HepG2 (cell line): ENCODE data around the gene SASH3. TPM values are rescaled to one million over a fixed set of nuclear protein-coding genes. Genes with fewer than 3 reads are reported as not detected.

Experiments used
- ATAC-seq: fragments of 200-7000 bp; cut with Tn5 transposase; 3 replicates; pipeline ENCODE4 v1.9.1; 2020; ENCODE audit warnings: mild to moderate bottlenecking, moderate library complexity
- Bru-seq: library from RNA; stranded (reverse); fragments of 400-500 nt; gene quantifications from one replicate; lab custom pipeline; 2021; lab: Mats Ljungman, UMichigan
- BruChase-seq, 2 experiments: library from RNA; stranded (reverse); fragments of 400-500 nt; gene quantifications; one replicate each; lab custom pipeline; 2021; lab: Mats Ljungman, UMichigan
- BruUV-seq: library from RNA; stranded (reverse); fragments of 400-500 nt; replicated peaks from 2 replicates; lab custom pipeline; 2021; lab: Mats Ljungman, UMichigan
- CTCF ChIA-PET: fragments of 300-600 bp; formaldehyde crosslinking; extraction: SDS; loops from one replicate; lab custom pipeline; 2021; ENCODE audit warnings: low total read pairs, inconsistent platforms, low intra/inter-chr PET ratio; lab: Yijun Ruan, JAX
- POLR2A ChIA-PET: fragments of 350-600 bp; sonication (Branson Sonifier 250); formaldehyde crosslinking; loops from one replicate; lab custom pipeline; 2020; ENCODE audit warnings: antibody characterized with exemption, inconsistent platforms; lab: Yijun Ruan, JAX
- DNase-seq: peaks from one replicate; pipeline ENCODE4 v3.0.0-alpha.2; 2015; ENCODE audit warnings: low spot score
- FAIRE-seq: peaks from 3 replicates; lab custom pipeline; 2011; peaks lifted over from hg19 to GRCh38; lab: Jason Lieb, UNC
- H2AFZ ChIP-seq: one replicate; pipeline ENCODE4 v1.6.1; 2011; ENCODE audit warnings: low read length, inconsistent platforms
- H3K27ac ChIP-seq: fragments of 300-600 bp; 3 replicates; pipeline ENCODE4 v1.8.0; 2011; ENCODE audit warnings: mixed run types, mild to moderate bottlenecking, mixed read lengths, low read length, inconsistent platforms; ENCODE audit not compliant: insufficient read depth; ENCODE audit errors: extremely low read length
- H3K27me3 ChIP-seq, 2 experiments: fragments of 200-600 bp in 1 of 2; 2 replicates in 1 of 2; 3 replicates in 1 of 2; pipeline versions ENCODE4 v1.6.0 to v1.8.0; 2011; ENCODE audit warnings: low read length in 2 of 2, mild to moderate bottlenecking in 2 of 2, moderate library complexity in 2 of 2, inconsistent platforms in 1 of 2; ENCODE audit not compliant: insufficient read depth in 2 of 2, control insufficient read depth in 1 of 2
- H3K36me3 ChIP-seq, 2 experiments: fragments of 200-600 bp in 1 of 2; replicated peaks in 1 of 2; 2 replicates in 1 of 2; 3 replicates in 1 of 2; pipeline versions ENCODE4 v1.5.1 to v1.8.0; 2011; ENCODE audit warnings: low read length in 2 of 2, inconsistent platforms in 1 of 2; ENCODE audit not compliant: insufficient read depth in 2 of 2, control insufficient read depth in 1 of 2
- H3K4me1 ChIP-seq: 2 replicates; pipeline ENCODE4 v1.5.1; 2012; ENCODE audit warnings: low read length, inconsistent platforms; ENCODE audit not compliant: insufficient read depth
- H3K4me2 ChIP-seq: 2 replicates; pipeline ENCODE4 v1.6.0; 2011; ENCODE audit warnings: low read depth, low read length, inconsistent platforms
- H3K4me3 ChIP-seq, 3 experiments: fragments of 200-600 bp in 1 of 3; sonication (generic), shearing (Covaris generic) in 1 of 3; replicated peaks in 1 of 3; 2 replicates each; pipeline ENCODE4 v1.5.1; 2011 to 2016; ENCODE audit warnings: low read length in 3 of 3, inconsistent platforms in 2 of 3, low read depth in 2 of 3, mild to moderate bottlenecking in 2 of 3, control low read depth in 1 of 3, mixed read lengths in 1 of 3; ENCODE audit not compliant: insufficient read depth in 1 of 3
- H3K79me2 ChIP-seq: one replicate; pipeline ENCODE4 v1.6.1; 2011; ENCODE audit warnings: low read length, inconsistent platforms; ENCODE audit not compliant: insufficient read depth
- H3K9ac ChIP-seq: 2 replicates; pipeline ENCODE4 v1.6.0; 2011; ENCODE audit warnings: mild to moderate bottlenecking, low read depth, low read length, inconsistent platforms; ENCODE audit not compliant: insufficient read depth
- H3K9me3 ChIP-seq: 2 replicates; pipeline ENCODE4 v1.5.1; 2012; ENCODE audit warnings: mild to moderate bottlenecking, low read length
- H4K20me1 ChIP-seq: 2 replicates; pipeline ENCODE4 v1.6.0; 2011; ENCODE audit warnings: inconsistent platforms, mild to moderate bottlenecking, low read length, moderate library complexity; ENCODE audit not compliant: insufficient read depth
- ADNP ChIP-seq: sonication (generic); formaldehyde crosslinking; IDR thresholded peaks from 2 replicates; pipeline ENCODE4 v1.4.0; 2020; ENCODE audit warnings: missing genetic modification reagents
- NONO ChIP-seq, 2 experiments: fragments of 450-650 bp in 1 of 2; sonication (generic) in 1 of 2; formaldehyde crosslinking in 1 of 2; IDR thresholded peaks in 1 of 2; conservative IDR thresholded peaks in 1 of 2; 2 replicates each; pipeline versions ENCODE4 v1.6.1 to v1.8.0; 2017 to 2022; ENCODE audit warnings: mild to moderate bottlenecking in 1 of 2, missing genetic modification reagents in 1 of 2, moderate library complexity in 1 of 2
- SMAD9 ChIP-seq: sonication (generic); formaldehyde crosslinking; IDR thresholded peaks from 2 replicates; pipeline ENCODE4 v1.5.1; 2020; ENCODE audit warnings: mild to moderate bottlenecking, missing genetic modification reagents
- SRF ChIP-seq: IDR thresholded peaks from 2 replicates; pipeline ENCODE4 v1.6.1; 2011; ENCODE audit warnings: mild to moderate bottlenecking, low read depth, low read length, moderate library complexity
- ZNF709 ChIP-seq: sonication (generic); formaldehyde crosslinking; IDR thresholded peaks from 2 replicates; pipeline ENCODE4 v1.5.0; 2020; ENCODE audit warnings: mild to moderate bottlenecking, missing genetic modification reagents
- WGBS: methylation state at CpG from one replicate; pipeline ENCODE4 v1.1.6; 2017; ENCODE audit warnings: low lambda C conversion rate; 5-methylcytosine and 5-hydroxymethylcytosine counted together
- in situ Hi-C: cut with HindIII; loops from 2 replicates; pipeline ENCODE4 v1.10.0; 2017; ENCODE audit warnings: low pct_unique_long_range_greater_than_20kb; ENCODE audit not compliant: extremely low pct_ligation_motif_present
- intact Hi-C: fragments of 100-400 bp; cut with micrococcal nuclease; formaldehyde crosslinking; loops from one replicate; pipeline ENCODE4 v1.10.0; 2022; ENCODE audit not compliant: unreplicated experiment
- long read RNA-seq, 2 experiments: library from RNA in 1 of 2; library from polyadenylated mRNA in 1 of 2; stranded (forward) in 1 of 2; unstranded in 1 of 2; transcript quantifications; one replicate each; pipeline ENCODE4 v2.0.0, GENCODE V29; 2019 to 2022
- polyA minus RNA-seq, 3 experiments: library from RNA; depleted of rRNA, polyadenylated mRNA; stranded (reverse); fragments of >200 nt; gene quantifications; 2 replicates each; pipeline ENCODE4 v1.2.3, GENCODE V29; 2011; ENCODE audit warnings: low replicate concordance in 1 of 3
- polyA plus RNA-seq, 8 experiments: library from polyadenylated mRNA; depleted of rRNA in 3 of 8; stranded (reverse) in 7 of 8; unstranded in 1 of 8; fragments of >200 nt; fragmentation: Illumina TruSeq in 4 of 8; extraction: Trizol in 4 of 8; gene quantifications; 2 replicates each; pipeline versions ENCODE4 v1.2.1 to v1.2.3, GENCODE V29; 2011 to 2016; ENCODE audit warnings: low read depth in 4 of 8, missing spikeins in 1 of 8, mixed read lengths in 1 of 8; ENCODE audit not compliant: insufficient read depth in 1 of 8
- total RNA-seq, 5 experiments: library from RNA; depleted of rRNA; stranded (reverse); fragments of >200 nt; fragmentation: Illumina TruSeq; extraction: Trizol; gene quantifications; 2 replicates each; pipeline ENCODE4 v1.2.3, GENCODE V29; 2016; ENCODE audit warnings: low read depth in 1 of 5

Gene SASH3
- not detected in 2 replicates for total RNA-seq (2016; rRNA removed; fragmentation: Illumina TruSeq; extraction: Trizol)
- not detected in 2 replicates for total RNA-seq (2016; cell fraction: cytosol; rRNA removed; fragmentation: Illumina TruSeq; extraction: Trizol; ENCODE audit: low read depth)
- total RNA-seq (2016; cell fraction: insoluble cytoplasmic fraction; rRNA removed; fragmentation: Illumina TruSeq; extraction: Trizol): not detected in 2 replicates
- total RNA-seq (2016; cell fraction: membrane; rRNA removed; fragmentation: Illumina TruSeq; extraction: Trizol): not detected in 2 replicates
- not detected in 2 replicates for total RNA-seq (2016; cell fraction: nucleus; rRNA removed; fragmentation: Illumina TruSeq; extraction: Trizol)
- 0.08 and 0.09 TPM in 2 replicates for polyA plus RNA-seq (2011; rRNA removed)
- polyA plus RNA-seq (2011; cell fraction: cytosol; rRNA removed): 0.11 and 0.12 TPM in 2 replicates
- 0.03 and 0.10 TPM in 2 replicates for polyA plus RNA-seq (2011; cell fraction: nucleus; rRNA removed)
- polyA plus RNA-seq (2012): 0.11 TPM in 1 of 2 replicates, not detected in the other
- polyA plus RNA-seq (2016; cell fraction: cytosol; fragmentation: Illumina TruSeq; extraction: Trizol; ENCODE audit: low read depth): not detected in 2 replicates
- polyA plus RNA-seq (2016; cell fraction: insoluble cytoplasmic fraction; fragmentation: Illumina TruSeq; extraction: Trizol; ENCODE audit: low read depth): not detected in 2 replicates
- not detected in 2 replicates for polyA plus RNA-seq (2016; cell fraction: membrane; fragmentation: Illumina TruSeq; extraction: Trizol; ENCODE audit: low read depth)
- polyA plus RNA-seq (2016; cell fraction: nucleus; fragmentation: Illumina TruSeq; extraction: Trizol; ENCODE audit: insufficient read depth, low read depth): not detected in 2 replicates
- polyA minus RNA-seq (2011; rRNA and poly(A)+ RNA removed; ENCODE audit: low replicate concordance): 0.07 TPM in 1 of 2 replicates, not detected in the other
- polyA minus RNA-seq (2011; cell fraction: cytosol; rRNA and poly(A)+ RNA removed): not detected in 2 replicates
- polyA minus RNA-seq (2011; cell fraction: nucleus; rRNA and poly(A)+ RNA removed): not detected in 2 replicates
- Bru-seq, nascent RNA: percentile 10 among the genes with signal in this experiment
- not detected for BruChase-seq, experiment 1, labeled RNA remaining after a 6-hour chase
- percentile 15 among the genes with signal in this experiment for BruChase-seq, experiment 2, labeled RNA remaining after a 2-hour chase
- long read RNA-seq, experiment 1: 0 reads
- long read RNA-seq, experiment 2: 0 reads

GRCh38 chrX:129779747-129780146 lies at the start of gene SASH3:
TSS of gene SASH3 (plus strand) at chrX:129779949. CDS start at chrX:129780098, 149 bp downstream.
- no peak for ATAC-seq
- Histone ChIP-seq H3K4me2 (no peak within 1 kb of the TSS), H3K9ac (no peak within 1 kb of the TSS), H3K4me3 (no peak within 1 kb of the TSS), H3K36me3 (no peaks in the 10 kb centered on the region), H3K27me3 (no peaks in the 10 kb centered on the region), H3K27ac (no peak within 1 kb of the TSS), H4K20me1 (no peaks in the 10 kb centered on the region), H2AFZ (no peak within 1 kb of the TSS), H3K4me1 (peaks cover 26% of the 10 kb centered on the region), H3K9me3 (no peaks in the 10 kb centered on the region), H3K79me2 (no peaks in the 10 kb centered on the region)
- CTCF ChIA-PET: no interaction called here
- BruUV-seq: no TSS peak
- in situ Hi-C loops: no loop called here
- 86% methylated on average over 1 of the region's 13 CpGs for WGBS
- no peak for TF ChIP-seq ZNF709 (CRISPR knock-in tag)
- TF ChIP-seq SMAD9 (CRISPR knock-in tag): no peak
- no peak for TF ChIP-seq SRF
- TF ChIP-seq ADNP (CRISPR knock-in tag): no peak
- TF ChIP-seq NONO (IDR thresholded peaks at IDR 0.05): no peak
- TF ChIP-seq NONO (CRISPR knock-in tag; conservative IDR thresholded peaks at IDR 0.05): no peak
- no peak for FAIRE-seq
- DNase-seq: no peak
- intact Hi-C loops: no loop called here
- POLR2A ChIA-PET: no interaction called here
